ENCODE measurements around the gene TBC1D8.

The TBC1D8 gene

GRCh38 chr2:101135412-101136296 lies 15.5 kb downstream of the TBC1D8 start:
- no peak for DNase-seq (ENCODE audit: low read depth)

- no peak for DNase-seq (ENCODE audit: low read depth)
Measured at GRCh38 chr2:101133492-101134100, 17.6 kb downstream of the TBC1D8 start.

DNA sequence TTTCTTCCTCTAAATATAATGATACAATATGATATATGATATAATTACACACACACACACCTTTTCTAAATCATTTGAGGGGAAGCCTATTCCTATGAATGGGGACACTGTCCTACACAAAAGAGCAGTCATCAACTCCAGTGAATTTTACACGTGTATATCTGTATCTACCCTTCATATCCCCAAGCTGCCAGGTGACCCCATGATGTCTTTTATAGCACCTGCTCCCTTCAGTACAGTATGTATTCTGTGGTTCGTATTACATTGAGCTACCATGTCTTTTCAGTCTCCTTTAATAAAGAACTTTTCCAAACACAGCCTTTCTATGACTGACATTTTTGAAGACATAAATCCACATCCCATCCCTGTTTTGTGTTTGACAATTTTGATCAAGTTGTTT lies 19.0 kb downstream of the TBC1D8 start:
- no peak for DNase-seq (ENCODE audit: low read depth)

- no peak for DNase-seq (ENCODE audit: low read depth)
Measured at GRCh38 chr2:101130081-101130480, 21.1 kb downstream of the TBC1D8 start.

DNA sequence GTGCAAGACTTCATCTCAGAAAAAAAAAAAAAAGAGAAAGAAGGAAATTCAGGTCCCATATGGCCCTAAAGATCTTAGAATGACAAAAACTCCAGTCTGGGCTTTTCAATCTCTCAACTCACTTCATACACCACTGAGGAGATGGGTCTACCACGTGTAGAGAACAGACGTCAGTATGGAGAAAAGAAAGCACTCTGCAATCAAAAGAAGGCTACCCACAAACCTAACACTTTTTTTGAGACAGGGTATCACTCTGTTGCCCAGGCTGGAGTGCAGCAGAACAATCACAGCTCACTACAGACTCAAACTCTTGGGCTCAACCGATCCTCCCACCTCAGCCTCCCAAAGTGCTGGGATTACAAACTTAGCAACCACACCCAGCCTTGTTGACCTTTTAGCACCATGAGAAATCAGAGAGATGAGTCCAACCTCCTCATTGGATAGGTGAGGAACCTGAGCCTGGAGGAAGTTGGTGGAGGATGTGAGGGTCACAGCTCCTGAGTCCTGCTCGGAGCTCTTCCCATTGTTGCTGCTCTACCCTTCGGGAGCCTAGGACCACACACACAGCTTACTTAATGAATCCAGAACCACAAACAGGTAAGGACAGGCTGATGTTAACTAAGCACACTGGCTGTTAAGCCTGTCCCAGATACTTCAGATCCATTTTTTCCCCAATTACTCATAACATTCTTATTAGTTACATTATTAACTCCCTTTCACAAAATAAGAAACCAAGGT lies 23.7 kb downstream of the TBC1D8 start:
- DNase-seq (ENCODE audit: low read depth) = no peak

- DNase-seq (ENCODE audit: low read depth) = no peak
Measured at GRCh38 chr2:101125808-101126207, 25.4 kb downstream of the TBC1D8 start.

DNA sequence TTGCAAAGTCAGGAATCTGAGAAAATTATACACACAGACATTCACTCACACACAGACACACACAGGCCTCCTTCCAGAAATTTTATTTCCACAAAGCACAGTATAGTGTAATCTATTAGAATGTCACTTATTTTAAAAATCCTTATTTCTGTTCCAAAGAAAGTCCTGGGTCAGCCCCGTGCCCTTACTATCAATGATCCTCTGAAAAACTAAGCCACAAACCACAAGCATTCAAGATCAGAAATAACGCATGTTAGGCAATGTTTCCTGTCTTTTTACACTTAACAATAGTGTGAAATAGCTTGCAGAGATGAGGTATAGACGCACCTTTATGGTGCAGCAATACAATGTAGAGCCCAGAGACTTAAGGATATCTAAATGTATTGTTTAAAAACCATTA lies 25.8 kb downstream of the TBC1D8 start:
- DNase-seq (ENCODE audit: low read depth) = no peak

DNA sequence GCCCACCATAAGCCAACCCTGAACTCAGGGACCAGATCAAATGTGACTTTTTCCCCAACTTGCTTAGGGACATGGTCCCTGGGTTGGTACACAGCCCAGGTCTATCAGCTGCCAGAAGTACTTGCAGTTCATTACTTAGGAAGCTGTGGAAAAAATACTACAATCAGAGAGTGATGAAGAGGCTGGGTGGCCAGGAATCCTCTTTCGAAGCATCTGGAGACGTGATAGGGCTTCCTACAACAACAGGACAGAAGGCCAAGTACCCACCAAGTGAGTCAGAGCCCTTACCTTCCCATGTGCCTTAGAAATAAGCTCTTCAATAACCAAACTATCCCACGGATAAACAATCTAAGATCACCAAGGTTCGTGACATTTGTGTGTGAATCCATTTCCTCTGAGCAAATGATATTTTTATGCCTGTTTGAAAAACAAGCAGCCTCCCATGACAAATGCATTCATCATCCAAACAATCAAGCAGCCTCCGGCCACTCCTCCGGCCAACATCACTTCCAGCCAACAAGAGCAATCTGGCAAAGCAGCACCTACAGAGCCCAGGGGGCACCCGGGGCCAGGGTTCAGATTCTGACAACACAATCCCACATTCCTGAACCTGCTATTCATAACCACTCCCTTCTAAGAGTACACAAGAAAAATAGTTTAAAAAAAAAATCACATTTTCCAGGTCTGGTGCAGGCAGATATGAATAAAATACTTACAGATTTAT lies 26.4 kb downstream of the TBC1D8 start:
- no peak for DNase-seq (ENCODE audit: low read depth)

DNA sequence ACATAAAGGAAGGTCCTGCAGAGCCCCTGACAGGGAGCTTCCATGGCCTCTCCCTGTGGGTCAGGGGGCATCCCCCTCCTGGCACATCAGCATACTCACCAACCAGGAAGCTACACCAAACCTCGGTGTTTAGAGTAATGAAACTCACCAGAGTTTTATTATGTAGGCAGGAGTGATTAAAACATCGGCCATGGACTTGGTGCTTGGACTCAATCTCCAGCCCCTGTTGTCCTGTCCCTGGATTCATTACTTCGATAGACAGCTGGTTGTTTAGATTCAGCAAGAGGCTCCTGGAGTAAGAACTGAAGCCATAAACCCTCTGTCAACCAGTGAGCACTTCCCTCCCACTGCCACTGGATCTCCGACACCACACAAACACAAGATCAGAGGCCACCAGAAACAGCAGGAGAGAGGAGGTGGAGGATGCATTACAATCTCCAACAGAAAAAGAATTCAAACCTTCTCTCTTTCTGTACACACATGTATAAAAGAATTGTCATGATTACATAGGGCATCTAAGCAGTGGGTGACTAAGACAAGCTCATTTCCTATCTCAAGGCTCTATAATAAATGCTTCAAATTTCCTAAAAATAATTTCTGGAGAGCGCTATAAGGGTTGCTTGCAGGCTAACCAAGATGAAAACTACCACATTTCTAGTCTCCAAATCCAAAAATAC lies 27.2 kb downstream of the TBC1D8 start:
- DNase-seq (ENCODE audit: low read depth) = no peak

- DNase-seq (ENCODE audit: low read depth) = no peak
Measured at GRCh38 chr2:101121174-101121573, 30.0 kb downstream of the TBC1D8 start.

DNA sequence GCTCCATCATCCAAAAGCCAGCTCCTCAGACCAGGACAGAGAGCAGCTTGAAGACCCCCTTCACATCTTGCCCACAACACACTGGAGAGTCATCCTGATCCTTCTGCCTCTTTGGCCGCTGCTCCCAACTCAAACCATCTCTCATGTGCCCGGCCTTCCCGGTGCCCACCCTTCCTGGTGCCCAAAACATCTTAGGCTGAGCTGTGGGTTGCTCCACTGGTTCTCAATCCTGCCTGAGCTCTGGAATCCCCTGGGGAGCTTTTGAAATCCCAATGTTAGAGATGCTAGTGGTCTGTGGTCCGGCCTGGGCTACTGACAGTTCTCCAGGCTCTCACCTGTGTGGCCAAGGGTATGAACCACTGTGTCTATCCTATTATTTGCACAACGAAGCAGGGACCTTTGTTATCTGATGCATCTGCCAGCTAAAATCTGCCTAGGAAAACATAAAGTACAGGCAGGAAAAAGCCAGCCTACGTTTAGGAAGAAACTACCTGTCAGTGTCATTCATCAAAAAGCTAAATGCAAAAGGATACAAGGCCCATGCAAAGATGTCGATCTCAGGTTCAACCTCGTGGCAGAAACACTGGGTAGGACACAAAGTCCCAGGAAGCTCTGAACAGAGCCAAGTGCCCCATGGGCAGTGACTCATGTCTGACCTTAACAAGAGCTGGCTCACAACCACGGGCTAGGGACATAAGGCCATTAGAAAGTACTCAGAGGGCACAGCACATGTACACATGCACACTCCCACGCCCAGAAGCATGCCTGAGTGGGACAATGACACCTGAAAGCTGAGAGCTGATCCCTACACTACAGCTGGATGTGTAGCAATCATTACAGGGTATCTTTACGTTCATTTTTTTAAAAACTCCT lies 30.8 kb downstream of the TBC1D8 start:
- no peak for DNase-seq (ENCODE audit: low read depth)

DNA sequence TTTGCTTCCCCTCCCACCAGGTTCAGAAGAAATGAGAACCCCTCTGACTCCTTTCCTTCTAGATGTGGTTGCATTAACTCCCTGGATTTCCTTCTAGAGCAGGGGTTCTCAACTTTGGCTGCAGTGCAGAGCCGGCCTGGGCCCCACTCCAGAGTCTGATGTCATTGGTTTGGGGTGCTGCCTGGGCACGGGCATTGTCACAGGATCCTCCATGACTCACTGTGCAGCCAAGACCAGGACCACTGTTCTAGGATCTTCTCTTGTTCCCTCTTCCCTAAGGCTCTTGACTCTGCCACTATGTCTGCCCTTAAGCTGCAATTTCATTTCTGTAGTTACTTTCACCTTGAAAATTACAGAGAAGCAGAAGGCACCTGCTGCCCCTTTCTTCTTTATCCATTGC lies 31.8 kb downstream of the TBC1D8 start:
- DNase-seq (ENCODE audit: low read depth) = no peak

DNA sequence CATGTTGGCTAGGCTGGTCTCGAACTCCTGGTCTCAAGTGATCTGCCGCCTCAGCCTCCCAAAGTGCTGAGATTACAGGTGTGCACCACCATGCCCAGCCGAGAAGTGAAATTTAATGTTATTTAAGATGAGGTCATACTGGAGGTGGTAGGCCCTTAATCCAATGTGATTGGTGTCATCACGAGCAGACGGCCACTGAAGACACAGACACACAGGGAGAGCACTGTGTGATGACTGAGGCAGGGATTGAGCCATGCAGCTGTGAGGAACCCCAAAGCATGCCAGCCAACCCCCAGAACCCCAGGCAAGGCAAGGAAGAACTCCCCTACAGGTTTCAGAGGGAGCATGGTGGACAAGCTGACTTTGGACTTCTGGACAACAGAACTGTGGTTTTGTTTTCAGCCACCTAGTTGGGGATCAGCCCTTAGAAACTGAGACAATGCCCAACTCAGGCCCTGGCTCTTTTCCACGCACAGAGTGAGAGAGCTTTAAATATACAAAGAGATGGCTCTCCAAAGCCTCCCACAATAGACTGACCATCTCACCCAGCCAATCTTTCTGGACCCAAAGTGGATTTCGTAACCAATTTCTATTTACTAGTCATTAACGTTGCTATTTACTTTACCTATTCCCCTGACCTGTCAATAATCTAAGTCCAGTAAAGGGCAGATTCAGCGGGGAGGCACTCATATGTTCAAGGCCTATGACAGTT lies 34.2 kb downstream of the TBC1D8 start:
- DNase-seq (ENCODE audit: low read depth) = no peak

- no peak for DNase-seq (ENCODE audit: low read depth)
Measured at GRCh38 chr2:101116348-101116747, 34.8 kb downstream of the TBC1D8 start.

- no peak for DNase-seq (ENCODE audit: low read depth)
Measured at GRCh38 chr2:101115664-101116063, 35.5 kb downstream of the TBC1D8 start.

- DNase-seq (ENCODE audit: low read depth) = no peak
Measured at GRCh38 chr2:101114815-101115214, 36.4 kb downstream of the TBC1D8 start.

- no peak for DNase-seq (ENCODE audit: low read depth)
Measured at GRCh38 chr2:101114268-101114783, 36.9 kb downstream of the TBC1D8 start.

- no peak for DNase-seq (ENCODE audit: low read depth)
Measured at GRCh38 chr2:101113441-101114267, 37.5 kb downstream of the TBC1D8 start.

GRCh38 chr2:101112772-101113157 lies 38.4 kb downstream of the TBC1D8 start:
- DNase-seq (ENCODE audit: low read depth) = no peak
